GM18502 (cell line): ENCODE measurements around the gene PHC2.

Experiments
- ATAC-seq: cut with Tn5 transposase; IDR thresholded peaks from one replicate; pipeline ENCODE4 v1.9.1; 2021; ENCODE audit warnings: mild to moderate bottlenecking; ENCODE audit not compliant: unreplicated experiment, poor library complexity

PHC2 gene

GRCh38 chr1:33430692-33431593 is at the start of gene PHC2:
PHC2 (minus strand) TSS chr1:33431095; CDS start chr1:33375539, 55,556 bp downstream.
- peak; percentile 94 for ATAC-seq

- no peak for ATAC-seq
These were observed 46.6 kb upstream of the PHC2 start for GRCh38 chr1:33477451-33477850.

GRCh38 chr1:33473900-33474299 is 43.0 kb upstream of the PHC2 start:
- no peak for ATAC-seq

- peak; percentile 91 for ATAC-seq
These were observed 41.5 kb upstream of the PHC2 start, which contains the start of gene ZSCAN20 for GRCh38 chr1:33472269-33472980. ZSCAN20 (plus strand) TSS chr1:33472645; CDS start chr1:33479289, 6,644 bp downstream.

- ATAC-seq: no peak
These were observed 40.5 kb upstream of the PHC2 start for GRCh38 chr1:33471416-33471815.

GRCh38 chr1:33470495-33471012 is 39.7 kb upstream of the PHC2 start:
- no peak for ATAC-seq

- ATAC-seq: no peak
These were observed 38.8 kb upstream of the PHC2 start for GRCh38 chr1:33469691-33470090.

GRCh38 chr1:33468967-33469366 is 38.1 kb upstream of the PHC2 start:
- no peak for ATAC-seq

GRCh38 chr1:33468531-33468930 is 37.6 kb upstream of the PHC2 start:
- ATAC-seq: no peak

GRCh38 chr1:33468011-33468410 is 37.1 kb upstream of the PHC2 start:
- ATAC-seq: no peak

- ATAC-seq: no peak
These were observed 35.3 kb upstream of the PHC2 start for GRCh38 chr1:33466159-33466558.

GRCh38 chr1:33465316-33465715 is 34.4 kb upstream of the PHC2 start:
- no peak for ATAC-seq

GRCh38 chr1:33464552-33464951 is 33.7 kb upstream of the PHC2 start:
- no peak for ATAC-seq

- no peak for ATAC-seq
These were observed 31.7 kb upstream of the PHC2 start for GRCh38 chr1:33462405-33463164.

GRCh38 chr1:33460947-33461629 is 30.2 kb upstream of the PHC2 start:
- no peak for ATAC-seq

- ATAC-seq: no peak
These were observed 29.2 kb upstream of the PHC2 start for GRCh38 chr1:33460144-33460543.

GRCh38 chr1:33459691-33460090 is 28.8 kb upstream of the PHC2 start:
- ATAC-seq: no peak

GRCh38 chr1:33456502-33456886 is 25.6 kb upstream of the PHC2 start:
- no peak for ATAC-seq

- ATAC-seq: no peak
These were observed 24.9 kb upstream of the PHC2 start for GRCh38 chr1:33455539-33456501.
